K562 (cell line): Measurements from ENCODE around the gene POU2F3. TPM values are rescaled to one million over a fixed set of nuclear protein-coding genes. Genes with fewer than 3 reads are reported as not detected.

Source experiments
- ATAC-seq: fragments of 200-7000 bp; cut with Tn5 transposase; 3 replicates; pipeline ENCODE4 v1.9.1; 2020; ENCODE audit warnings: moderate library complexity
- BruUV-seq: library from RNA; stranded (reverse); fragments of 400-500 nt; replicated peaks from 2 replicates; lab custom pipeline; 2021; lab: Mats Ljungman, UMichigan
- CTCF ChIA-PET: fragments of 300-600 bp; formaldehyde crosslinking; extraction: SDS; loops from one replicate; lab custom pipeline; 2021; ENCODE audit warnings: low intra/inter-chr PET ratio; lab: Yijun Ruan, JAX
- POLR2A ChIA-PET: fragments of 300-600, 350-650 bp; sonication (Branson Sonifier 250); formaldehyde crosslinking; extraction: SDS; loops from one replicate; lab custom pipeline; 2021; ENCODE audit warnings: antibody characterized with exemption, inconsistent platforms; lab: Yijun Ruan, JAX
- DNase-seq, 4 experiments: peaks; one replicate each; pipeline versions ENCODE4 v3.0.0 to v3.0.0-alpha.2; 2011 to 2018; ENCODE audit warnings: low spot score in 3 of 4, mixed read lengths in 3 of 4; ENCODE audit errors: extremely low read depth in 1 of 4
- FAIRE-seq: peaks from 2 replicates; lab custom pipeline; 2011; peaks lifted over from hg19 to GRCh38; lab: Jason Lieb, UNC
- H2AFZ ChIP-seq: 2 replicates; pipeline ENCODE4 v1.6.0; 2011; ENCODE audit warnings: low read depth, low read length, control low read depth, inconsistent platforms
- H3K27ac ChIP-seq: fragments of 200-600 bp; 3 replicates; pipeline ENCODE4 v1.8.0; 2011; ENCODE audit warnings: low read depth, mild to moderate bottlenecking, control low read depth, inconsistent platforms, low read length, moderate library complexity, mixed read lengths; ENCODE audit errors: extremely low read depth
- H3K27me3 ChIP-seq, 2 experiments: fragments of 300-600 bp in 1 of 2; 2 replicates in 1 of 2; 3 replicates in 1 of 2; pipeline versions ENCODE4 v1.6.0 to v1.8.0; 2011; ENCODE audit warnings: inconsistent platforms in 2 of 2, low read length in 2 of 2, mild to moderate bottlenecking in 1 of 2, mixed read lengths in 1 of 2, moderate library complexity in 1 of 2; ENCODE audit not compliant: control insufficient read depth in 2 of 2, insufficient read depth in 2 of 2
- H3K36me3 ChIP-seq: fragments of 300-600 bp; 3 replicates; pipeline ENCODE4 v1.8.0; 2011; ENCODE audit warnings: mild to moderate bottlenecking, low read length, inconsistent platforms; ENCODE audit not compliant: control insufficient read depth, insufficient read depth
- H3K4me1 ChIP-seq, 2 experiments: fragments of 200-600 bp in 1 of 2; replicated peaks in 1 of 2; 2 replicates in 1 of 2; 3 replicates in 1 of 2; pipeline versions ENCODE4 v1.5.1 to v1.8.0; 2011; ENCODE audit warnings: inconsistent platforms in 2 of 2, low read length in 2 of 2, mild to moderate bottlenecking in 1 of 2, mixed read lengths in 1 of 2, moderate library complexity in 1 of 2; ENCODE audit not compliant: control insufficient read depth in 2 of 2, insufficient read depth in 2 of 2
- H3K4me2 ChIP-seq: 2 replicates; pipeline ENCODE4 v1.6.1; 2011; ENCODE audit warnings: low read length, control low read depth, inconsistent platforms, mixed read lengths; ENCODE audit not compliant: insufficient read depth
- H3K4me3 ChIP-seq: fragments of 200-600 bp; sonication (generic), shearing (Covaris generic); 2 replicates; pipeline ENCODE4 v1.5.1; 2016; ENCODE audit warnings: control low read depth, inconsistent platforms
- H3K79me2 ChIP-seq: fragments of 200-600 bp; 3 replicates; pipeline ENCODE4 v1.8.0; 2011; ENCODE audit warnings: low read length, inconsistent platforms; ENCODE audit not compliant: control insufficient read depth, insufficient read depth
- H3K9ac ChIP-seq, 2 experiments: 2 replicates each; pipeline versions ENCODE4 v1.6.0 to v1.6.1; 2011; ENCODE audit warnings: low read depth in 2 of 2, low read length in 2 of 2, control low read depth in 1 of 2, inconsistent platforms in 1 of 2, mild to moderate bottlenecking in 1 of 2, mixed read lengths in 1 of 2; ENCODE audit not compliant: insufficient read depth in 1 of 2
- H3K9me1 ChIP-seq: one replicate; pipeline ENCODE4 v1.6.0; 2011; ENCODE audit warnings: inconsistent platforms, mild to moderate bottlenecking, low read length, moderate library complexity; ENCODE audit not compliant: control insufficient read depth, insufficient read depth
- H3K9me3 ChIP-seq: replicated peaks from 2 replicates; pipeline ENCODE4 v1.5.1; 2011; ENCODE audit warnings: low read depth, low read length, inconsistent platforms; ENCODE audit not compliant: control insufficient read depth, insufficient read depth
- H4K20me1 ChIP-seq: replicated peaks from 2 replicates; pipeline ENCODE4 v1.6.1; 2011; ENCODE audit warnings: low read length, inconsistent platforms, mixed read lengths; ENCODE audit not compliant: control insufficient read depth, insufficient read depth
- GABPA ChIP-seq: fragments of 200-800 bp; sonication (Bioruptor generic); conservative IDR thresholded peaks from 2 replicates; pipeline ENCODE4 v1.6.1; 2016; ENCODE audit warnings: low read depth, missing genetic modification characterization, missing compliant biosample characterization
- HDAC2 ChIP-seq: fragments of 450-650 bp; IDR thresholded peaks from 2 replicates; pipeline ENCODE4 v1.6.1; 2016; ENCODE audit warnings: mild to moderate bottlenecking
- HDAC3 ChIP-seq: fragments of 450-650 bp; IDR thresholded peaks from 2 replicates; pipeline ENCODE4 v1.6.1; 2018; ENCODE audit warnings: borderline replicate concordance, mild to moderate bottlenecking, moderate library complexity; ENCODE audit not compliant: partially characterized antibody
- HMG20B ChIP-seq: fragments of 250-450 bp; sonication (Bioruptor Pico); IDR thresholded peaks from 2 replicates; pipeline ENCODE4 v1.5.0; 2021; ENCODE audit warnings: mild to moderate bottlenecking
- LCOR ChIP-seq: sonication (generic); formaldehyde crosslinking; IDR thresholded peaks from 2 replicates; pipeline ENCODE4 v1.8.0; 2022; ENCODE audit warnings: mild to moderate bottlenecking, missing genetic modification reagents
- MTA2 ChIP-seq: fragments of 450-650 bp; IDR thresholded peaks from 2 replicates; pipeline ENCODE4 v1.6.1; 2016; ENCODE audit warnings: low read depth
- POLR2A ChIP-seq: fragments of 450-650 bp; conservative IDR thresholded peaks from 2 replicates; pipeline ENCODE4 v1.6.1; 2016
- SAFB2 ChIP-seq: fragments of 200-400 bp; formaldehyde crosslinking; IDR thresholded peaks from 2 replicates; pipeline ENCODE4 v1.6.1; 2018; ENCODE audit warnings: borderline replicate concordance, low read length, low read depth, moderate library complexity; ENCODE audit not compliant: severe bottlenecking
- SMAD2 ChIP-seq: fragments of 150-350 bp; IDR thresholded peaks from 2 replicates; pipeline ENCODE4 v1.6.1; 2014; ENCODE audit warnings: low read depth, mild to moderate bottlenecking, low read length
- SRSF7 ChIP-seq: fragments of 200-400 bp; formaldehyde crosslinking; optimal IDR thresholded peaks from 2 replicates; pipeline ENCODE3; 2017; ENCODE audit warnings: mild to moderate bottlenecking, low read depth, low read length
- TAF9B ChIP-seq: fragments of 450-650 bp; IDR thresholded peaks from 2 replicates; pipeline ENCODE4 v1.6.1; 2018; ENCODE audit warnings: mild to moderate bottlenecking; ENCODE audit not compliant: partially characterized antibody
- ZNF23 ChIP-seq: fragments of 250-450 bp; sonication (Bioruptor Pico); IDR thresholded peaks from 2 replicates; pipeline ENCODE4 v1.4.0; 2020; ENCODE audit warnings: mild to moderate bottlenecking
- ZNF644 ChIP-seq: fragments of 200-800 bp; sonication (Bioruptor generic); IDR thresholded peaks from 2 replicates; pipeline ENCODE4 v1.6.1; 2016; ENCODE audit warnings: low read depth, missing genetic modification characterization, missing compliant biosample characterization
- ZNF766 ChIP-seq: fragments of 200-800 bp; sonication (Bioruptor generic); conservative IDR thresholded peaks from 2 replicates; pipeline ENCODE4 v1.6.1; 2016; ENCODE audit warnings: missing genetic modification characterization, missing compliant biosample characterization
- WGBS: fragments of 100-300 bp; shearing (Covaris generic); methylation state at CpG from one replicate; pipeline ENCODE4 v1.1.6; 2016; ENCODE audit warnings: low coverage, mixed read lengths; ENCODE audit not compliant: insufficient coverage; ENCODE audit errors: missing lambda C conversion rate; 5-methylcytosine and 5-hydroxymethylcytosine counted together
- in situ Hi-C: fragments of 300-500 bp; cut with MboI; formaldehyde crosslinking; loops from 4 replicates; pipeline ENCODE4 v1.15.0; 2018; ENCODE audit warnings: inconsistent platforms, mixed read lengths
- intact Hi-C: fragments of 100-400 bp; cut with micrococcal nuclease; formaldehyde crosslinking; loops from 2 replicates; pipeline ENCODE4 v1.14.2; 2022
- polyA plus RNA-seq, 8 experiments: library from polyadenylated mRNA; depleted of rRNA in 4 of 8; stranded (reverse) in 5 of 8; unstranded in 3 of 8; fragments of >200 nt; fragmentation: Nextera tagmentation in 2 of 8; fragmentation: Illumina TruSeq in 1 of 8; extraction: Ambion mirVana in 2 of 8; extraction: Trizol in 1 of 8; gene quantifications; 2 replicates each; pipeline versions ENCODE4 v1.2.1 to v1.2.3, GENCODE V29; 2011 to 2014; ENCODE audit warnings: inconsistent platforms in 1 of 8, missing spikeins in 1 of 8
- total RNA-seq, 7 experiments: library from RNA; depleted of rRNA in 6 of 7; stranded (reverse); fragments of >200 nt in 6 of 7; fragmentation: Illumina TruSeq in 2 of 7; extraction: Trizol in 2 of 7; gene quantifications; 2 replicates each; pipeline versions ENCODE4 v1.2.1 to v1.2.3, GENCODE V29; 2011 to 2021; ENCODE audit warnings: low replicate concordance in 1 of 7
- TF ChIP-seq, protein P1 (sequence below): sonication (generic); formaldehyde crosslinking; IDR thresholded peaks from 2 replicates; pipeline ENCODE4 v1.8.0; 2022; ENCODE audit warnings: mild to moderate bottlenecking, missing genetic modification reagents, borderline replicate concordance
- TF ChIP-seq, protein P2 (sequence below): sonication (generic); formaldehyde crosslinking; IDR thresholded peaks from 2 replicates; pipeline ENCODE4 v1.8.1; 2023; ENCODE audit warnings: mild to moderate bottlenecking, missing genetic modification reagents

POU2F3 gene
- total and polyA plus RNA-seq, 9 of the 15 experiments (the other 6 are each of a cell fraction or from before 2014, with no cell fraction given): not detected

DNA sequence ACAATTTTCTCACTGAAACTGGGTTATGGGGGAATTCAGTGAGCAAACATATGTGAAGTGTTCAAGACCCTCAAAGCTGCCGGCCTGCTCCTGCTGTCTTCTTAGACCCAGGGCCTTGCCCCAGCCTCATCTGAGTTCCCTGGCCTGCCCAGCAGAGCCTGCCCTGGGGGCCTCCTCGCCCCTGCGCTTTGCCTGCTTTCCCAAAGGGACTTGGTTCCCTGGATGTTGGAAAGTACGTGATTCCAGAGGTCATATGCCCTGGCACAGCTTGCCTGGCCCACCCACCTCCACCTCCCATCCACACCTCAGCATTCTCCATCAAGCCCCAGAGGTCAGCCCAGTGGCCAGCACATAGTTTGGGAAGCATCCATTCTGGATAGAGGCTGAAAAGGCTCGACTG lies 13.7 kb upstream of the POU2F3 start:
- Histone ChIP-seq H3K4me3 (no peak overlapping the region), H3K9me1 (no peaks in the 10 kb centered on the region), H3K4me2 (no peak overlapping the region), H3K4me1 (peaks cover 0 to 7% of the 10 kb centered on the region in 2 experiments; a peak in 1 of 5 replicates), H3K9ac (peak overlapping the region in 1 of 2 experiments; percentile 63; a peak in 2 of 4 replicates), H2AFZ (no peak overlapping the region), H3K79me2 (no peaks in the 10 kb centered on the region), H4K20me1 (peaks cover 15% of the 10 kb centered on the region; the same call in 1 of the 2 replicates), H3K9me3 (no peaks in the 10 kb centered on the region), H3K27me3 (peaks cover 0 to 2% of the 10 kb centered on the region in 2 experiments; a peak in 1 of 5 replicates), H3K36me3 (no peaks in the 10 kb centered on the region), H3K27ac (no peak overlapping the region)
- in situ Hi-C loops (loop anchor here (5.0 kb wide), 1 partner anchor 54 kb away; no protein-coding TSS in a partner anchor), intact Hi-C loops (no loop called here)
- ATAC-seq (no peak), DNase-seq (no peak), FAIRE-seq (no peak)
- no TSS peak for BruUV-seq
- WGBS: 42% methylated on average over 4 of the region's 5 CpGs
- POLR2A ChIA-PET: interaction anchor here (0.5 to 1.2 kb wide), 2 partner anchors 52 to 77 kb away, joined by 3 to 4 read pairs; no protein-coding TSS in a partner anchor
- CTCF ChIA-PET: no interaction called here
- TF ChIP-seq ZNF23 (CRISPR knock-in tag) (no peak), TAF9B (no peak), MTA2 (no peak), ZNF766 (CRISPR knock-in tag) (no peak), SRSF7 (no peak), LCOR (no peak), GABPA (no peak), HMG20B (no peak), POLR2A (no peak), ZNF644 (no peak), SMAD2 (no peak), HDAC3 (no peak), SAFB2 (no peak), HDAC2 (no peak)
- TF ChIP-seq, protein P1, sequence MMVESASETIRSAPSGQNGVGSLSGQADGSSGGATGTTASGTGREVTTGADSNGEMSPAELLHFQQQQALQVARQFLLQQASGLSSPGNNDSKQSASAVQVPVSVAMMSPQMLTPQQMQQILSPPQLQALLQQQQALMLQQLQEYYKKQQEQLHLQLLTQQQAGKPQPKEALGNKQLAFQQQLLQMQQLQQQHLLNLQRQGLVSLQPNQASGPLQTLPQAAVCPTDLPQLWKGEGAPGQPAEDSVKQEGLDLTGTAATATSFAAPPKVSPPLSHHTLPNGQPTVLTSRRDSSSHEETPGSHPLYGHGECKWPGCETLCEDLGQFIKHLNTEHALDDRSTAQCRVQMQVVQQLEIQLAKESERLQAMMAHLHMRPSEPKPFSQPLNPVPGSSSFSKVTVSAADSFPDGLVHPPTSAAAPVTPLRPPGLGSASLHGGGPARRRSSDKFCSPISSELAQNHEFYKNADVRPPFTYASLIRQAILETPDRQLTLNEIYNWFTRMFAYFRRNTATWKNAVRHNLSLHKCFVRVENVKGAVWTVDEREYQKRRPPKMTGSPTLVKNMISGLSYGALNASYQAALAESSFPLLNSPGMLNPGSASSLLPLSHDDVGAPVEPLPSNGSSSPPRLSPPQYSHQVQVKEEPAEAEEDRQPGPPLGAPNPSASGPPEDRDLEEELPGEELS: no peak
- TF ChIP-seq, protein P2, sequence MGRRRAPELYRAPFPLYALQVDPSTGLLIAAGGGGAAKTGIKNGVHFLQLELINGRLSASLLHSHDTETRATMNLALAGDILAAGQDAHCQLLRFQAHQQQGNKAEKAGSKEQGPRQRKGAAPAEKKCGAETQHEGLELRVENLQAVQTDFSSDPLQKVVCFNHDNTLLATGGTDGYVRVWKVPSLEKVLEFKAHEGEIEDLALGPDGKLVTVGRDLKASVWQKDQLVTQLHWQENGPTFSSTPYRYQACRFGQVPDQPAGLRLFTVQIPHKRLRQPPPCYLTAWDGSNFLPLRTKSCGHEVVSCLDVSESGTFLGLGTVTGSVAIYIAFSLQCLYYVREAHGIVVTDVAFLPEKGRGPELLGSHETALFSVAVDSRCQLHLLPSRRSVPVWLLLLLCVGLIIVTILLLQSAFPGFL (CRISPR knock-in tag): no peak
